ENCODE data around the gene NUDT3.

DNA sequence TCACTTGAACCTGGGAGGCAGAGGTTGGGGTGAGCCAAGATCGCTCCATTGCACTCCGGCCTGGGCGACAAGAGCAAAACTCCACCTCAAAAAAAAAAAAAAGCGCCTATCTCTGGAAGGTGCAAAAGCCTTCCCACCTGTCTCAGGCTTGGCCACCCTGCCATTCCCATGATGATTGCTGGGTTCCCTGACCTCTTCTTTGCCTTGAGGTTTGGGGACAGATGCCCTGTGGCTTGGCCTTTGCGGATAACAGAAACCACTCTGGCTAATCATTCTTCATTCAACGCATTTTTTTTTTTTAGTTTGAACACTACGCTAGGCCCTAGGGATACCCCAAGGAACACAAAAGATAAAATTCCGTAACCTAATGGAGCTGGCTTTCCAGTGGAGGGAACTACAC lies 162.6 kb downstream of the NUDT3 start:
- TF ChIP-seq EZH2 (IDR thresholded peaks at IDR 0.05; ENCODE audit: insufficient read depth, poor library complexity, severe bottlenecking) = no peak
- TF ChIP-seq EZH2phosphoT487 (IDR thresholded peaks at IDR 0.05; ENCODE audit: insufficient read depth, low read depth) = no peak
